ENCODE data around the gene RSRC1.

DNA sequence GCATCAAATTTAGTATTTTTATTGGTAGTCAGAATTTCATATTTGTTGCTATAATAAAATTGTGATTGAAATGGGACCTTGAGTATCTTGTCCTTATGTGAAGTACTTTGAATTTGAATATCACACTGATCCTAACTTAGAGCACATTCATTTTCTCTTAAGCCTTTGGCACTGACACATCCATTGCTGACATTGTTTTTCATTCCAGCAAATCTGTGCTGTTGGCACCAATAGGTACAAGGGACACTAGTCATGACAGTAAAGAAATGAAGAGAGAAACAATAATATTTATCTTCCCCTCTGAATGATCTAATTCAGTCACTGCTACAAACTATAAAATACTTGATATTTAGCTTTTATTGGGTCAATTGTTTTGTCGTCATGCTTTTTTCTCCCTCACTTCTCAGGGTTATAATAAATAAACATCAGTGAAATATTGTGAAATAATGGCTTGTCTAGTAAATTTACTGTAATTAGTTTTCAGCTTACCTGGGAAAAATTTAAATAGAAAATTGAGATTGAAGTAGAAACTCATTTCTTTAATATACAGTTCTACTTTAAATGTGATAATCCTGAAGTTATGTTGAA, 294.3 kb downstream of the RSRC1 start:
- TF ChIP-seq, protein P1, sequence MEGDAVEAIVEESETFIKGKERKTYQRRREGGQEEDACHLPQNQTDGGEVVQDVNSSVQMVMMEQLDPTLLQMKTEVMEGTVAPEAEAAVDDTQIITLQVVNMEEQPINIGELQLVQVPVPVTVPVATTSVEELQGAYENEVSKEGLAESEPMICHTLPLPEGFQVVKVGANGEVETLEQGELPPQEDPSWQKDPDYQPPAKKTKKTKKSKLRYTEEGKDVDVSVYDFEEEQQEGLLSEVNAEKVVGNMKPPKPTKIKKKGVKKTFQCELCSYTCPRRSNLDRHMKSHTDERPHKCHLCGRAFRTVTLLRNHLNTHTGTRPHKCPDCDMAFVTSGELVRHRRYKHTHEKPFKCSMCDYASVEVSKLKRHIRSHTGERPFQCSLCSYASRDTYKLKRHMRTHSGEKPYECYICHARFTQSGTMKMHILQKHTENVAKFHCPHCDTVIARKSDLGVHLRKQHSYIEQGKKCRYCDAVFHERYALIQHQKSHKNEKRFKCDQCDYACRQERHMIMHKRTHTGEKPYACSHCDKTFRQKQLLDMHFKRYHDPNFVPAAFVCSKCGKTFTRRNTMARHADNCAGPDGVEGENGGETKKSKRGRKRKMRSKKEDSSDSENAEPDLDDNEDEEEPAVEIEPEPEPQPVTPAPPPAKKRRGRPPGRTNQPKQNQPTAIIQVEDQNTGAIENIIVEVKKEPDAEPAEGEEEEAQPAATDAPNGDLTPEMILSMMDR (IDR thresholded peaks at IDR 0.05), result no peak
- TF ChIP-seq POLR2A (IDR thresholded peaks at IDR 0.05) (no peak), POLR2AphosphoS5 (IDR thresholded peaks at IDR 0.05) (no peak)
